Neural progenitor cell (in vitro differentiated cells): ENCODE results near the gene PGAM2.

Experiments used
- CTCF ChIP-seq: fragments of 200-600 bp; sonication (generic); IDR thresholded peaks from 2 replicates; pipeline ENCODE4 v1.5.1; 2017; ENCODE audit warnings: antibody characterized with exemption, mild to moderate bottlenecking
- EZH2 ChIP-seq: fragments of 200-600 bp; sonication (generic); IDR thresholded peaks from 2 replicates; pipeline ENCODE4 v1.6.1; 2017; ENCODE audit warnings: antibody characterized with exemption, mild to moderate bottlenecking, moderate library complexity
- EZH2phosphoT487 ChIP-seq: fragments of 200-600 bp; sonication (generic); IDR thresholded peaks from 2 replicates; pipeline ENCODE4 v1.6.1; 2017; ENCODE audit warnings: antibody characterized with exemption

- no peak for TF ChIP-seq CTCF
- no peak for TF ChIP-seq EZH2phosphoT487
- TF ChIP-seq EZH2 = no peak
Measured at GRCh38 chr7:44080118-44080517, 14.8 kb upstream of the PGAM2 start.
